ENCODE measurements around the gene SORCS1. TPM values are rescaled to one million over a fixed set of nuclear protein-coding genes. Genes with fewer than 3 reads are reported as not detected.

The SORCS1 gene
- total RNA-seq: 0.23 TPM
- long read RNA-seq, partial matches to known transcripts: 0 of 1 reads
- long read RNA-seq, other reads (novel, unspliced or antisense): 1 of 1 reads

DNA sequence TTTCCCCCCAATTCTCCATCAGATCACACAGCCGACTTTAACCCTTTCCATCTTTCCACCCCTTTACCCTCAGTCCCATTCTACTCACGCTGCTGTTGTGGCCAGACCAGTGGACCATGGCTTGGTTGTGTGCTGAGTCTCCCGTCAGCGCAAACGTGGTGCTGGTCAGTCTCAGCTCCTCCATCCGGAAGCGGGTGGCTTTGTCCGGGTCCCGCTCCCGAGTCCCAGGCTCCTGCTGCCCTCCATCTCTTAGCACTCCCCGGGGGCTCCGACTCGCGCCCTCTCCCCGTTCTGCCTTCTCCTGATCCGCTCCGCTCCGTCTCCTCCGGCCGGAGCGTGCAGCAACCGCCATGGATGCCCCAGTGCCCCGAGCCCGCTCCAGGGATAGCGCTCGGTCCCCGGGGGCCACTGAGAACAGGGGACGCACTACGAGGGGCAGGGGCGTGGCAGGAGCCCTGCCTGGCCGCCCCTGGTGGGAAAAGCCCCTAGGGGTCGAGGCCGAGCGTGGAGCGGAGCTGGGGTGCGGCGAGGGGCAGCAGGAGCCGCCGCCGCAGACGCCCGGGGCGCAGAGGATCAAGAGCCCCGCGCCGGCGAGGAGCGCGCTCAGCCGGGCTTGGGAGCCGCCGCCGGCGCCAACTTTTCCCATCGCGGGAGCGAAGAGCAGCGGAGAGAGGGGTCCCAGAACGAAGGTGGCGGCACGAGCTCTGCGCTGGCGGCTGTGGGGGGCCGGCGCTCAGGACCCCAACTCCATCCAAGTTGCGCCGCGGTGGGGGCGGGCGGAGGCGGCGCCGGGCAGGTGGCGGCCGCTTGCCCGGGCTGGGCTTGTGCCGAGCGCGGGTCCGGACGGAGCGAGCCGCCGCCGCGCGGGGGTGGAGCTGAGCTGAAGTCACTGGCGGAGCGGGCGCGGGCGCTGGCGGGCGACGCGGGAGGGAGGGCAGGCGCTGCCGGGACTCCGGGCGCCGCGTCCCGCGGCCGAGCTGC, at the start of gene SORCS1:
TSS of gene SORCS1 (minus strand) at position 826 of the 981 bp plus-strand sequence.
- Histone ChIP-seq H3K4me1 (no peaks in the 10 kb centered on the region), H3K36me3 (no peaks in the 10 kb centered on the region), H3K27ac (no peak within 1 kb of the TSS), H3K9me3 (no peaks in the 10 kb centered on the region), H3K27me3 (peaks cover 30% of the 10 kb centered on the region), H3K4me3 (no peak within 1 kb of the TSS)
- DNase-seq (peak; percentile 68), ATAC-seq (peak; percentile 78)
- intact Hi-C loops (cut with DNase I): no loop called here
- TF ChIP-seq, protein P1, sequence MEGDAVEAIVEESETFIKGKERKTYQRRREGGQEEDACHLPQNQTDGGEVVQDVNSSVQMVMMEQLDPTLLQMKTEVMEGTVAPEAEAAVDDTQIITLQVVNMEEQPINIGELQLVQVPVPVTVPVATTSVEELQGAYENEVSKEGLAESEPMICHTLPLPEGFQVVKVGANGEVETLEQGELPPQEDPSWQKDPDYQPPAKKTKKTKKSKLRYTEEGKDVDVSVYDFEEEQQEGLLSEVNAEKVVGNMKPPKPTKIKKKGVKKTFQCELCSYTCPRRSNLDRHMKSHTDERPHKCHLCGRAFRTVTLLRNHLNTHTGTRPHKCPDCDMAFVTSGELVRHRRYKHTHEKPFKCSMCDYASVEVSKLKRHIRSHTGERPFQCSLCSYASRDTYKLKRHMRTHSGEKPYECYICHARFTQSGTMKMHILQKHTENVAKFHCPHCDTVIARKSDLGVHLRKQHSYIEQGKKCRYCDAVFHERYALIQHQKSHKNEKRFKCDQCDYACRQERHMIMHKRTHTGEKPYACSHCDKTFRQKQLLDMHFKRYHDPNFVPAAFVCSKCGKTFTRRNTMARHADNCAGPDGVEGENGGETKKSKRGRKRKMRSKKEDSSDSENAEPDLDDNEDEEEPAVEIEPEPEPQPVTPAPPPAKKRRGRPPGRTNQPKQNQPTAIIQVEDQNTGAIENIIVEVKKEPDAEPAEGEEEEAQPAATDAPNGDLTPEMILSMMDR (IDR thresholded peaks at IDR 0.05): no peak

DNA sequence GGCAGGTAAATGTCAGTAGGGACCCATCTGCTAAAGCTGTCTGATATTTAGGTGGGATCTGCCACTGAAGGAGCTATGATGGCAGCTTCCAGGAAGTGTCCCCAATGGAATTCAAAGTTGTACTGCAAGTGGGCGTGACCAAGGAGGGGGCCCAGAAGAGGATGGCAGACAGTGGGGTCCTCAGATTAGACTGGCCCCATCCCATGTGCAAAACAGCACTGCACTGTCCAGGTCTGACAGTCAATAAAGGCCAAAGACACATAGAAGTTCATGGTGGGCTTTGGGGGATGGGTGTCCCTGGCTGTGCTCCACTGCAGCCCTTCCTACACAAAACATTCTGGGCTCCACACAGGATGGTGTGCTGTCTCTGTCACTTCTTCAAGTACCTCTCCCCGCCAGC, 49.8 kb upstream of the SORCS1 start:
- intact Hi-C loops (cut with DNase I): no loop called here
- H3K9me3 ChIP-seq: no peaks in the 10 kb centered on the region
- TF ChIP-seq, protein P1 (IDR thresholded peaks at IDR 0.05): no peak
- no peaks in the 10 kb centered on the region for H3K27me3 ChIP-seq
- H3K4me3 ChIP-seq: no peak overlapping the region
- no peak for DNase-seq
- no peak for ATAC-seq
- H3K36me3 ChIP-seq: no peaks in the 10 kb centered on the region
- H3K4me1 ChIP-seq: no peaks in the 10 kb centered on the region
- H3K27ac ChIP-seq: no peak overlapping the region

DNA sequence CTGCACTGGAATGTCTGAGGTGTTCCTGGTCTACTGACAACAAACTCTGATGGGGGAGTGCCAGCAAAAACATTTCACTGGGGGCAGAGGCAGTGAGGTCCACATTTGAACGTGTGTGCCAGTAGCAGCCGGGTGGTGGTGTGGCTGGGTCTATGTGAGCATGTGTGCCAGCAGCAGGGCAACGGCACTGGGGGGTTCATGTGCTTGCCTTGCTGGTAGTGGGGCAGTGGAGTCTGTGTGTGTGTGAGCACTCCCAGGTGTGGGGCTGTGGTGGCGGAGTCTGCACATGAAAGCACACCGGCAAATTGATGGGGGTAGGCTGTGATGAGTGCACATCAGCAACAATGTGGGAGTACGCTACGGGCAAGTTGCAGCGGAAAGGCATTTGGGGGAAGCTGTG, 49.4 kb upstream of the SORCS1 start:
- intact Hi-C loops (cut with DNase I): no loop called here

DNA sequence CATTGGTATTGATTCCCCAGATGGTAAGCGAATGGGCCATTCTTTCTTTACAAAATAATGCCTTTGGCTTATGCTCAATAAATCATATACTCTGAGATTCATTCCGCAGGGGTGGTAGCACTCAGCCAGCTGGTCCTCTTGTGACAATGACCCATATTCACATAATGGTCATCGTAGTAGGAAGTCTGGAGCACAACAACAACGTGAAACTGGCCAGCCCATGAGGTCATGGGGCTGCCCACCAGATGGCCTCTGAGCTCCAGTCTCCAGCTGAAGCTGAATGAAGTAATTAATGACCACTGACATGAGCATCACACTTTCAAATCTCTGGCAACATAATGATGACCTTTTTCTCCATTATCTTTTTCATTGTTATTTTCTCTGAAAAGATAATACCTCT, 42.3 kb upstream of the SORCS1 start:
- no peak for ATAC-seq
- intact Hi-C loops (cut with DNase I): no loop called here
- Histone ChIP-seq H3K4me3 (no peak overlapping the region), H3K4me1 (no peaks in the 10 kb centered on the region), H3K9me3 (no peaks in the 10 kb centered on the region), H3K36me3 (no peaks in the 10 kb centered on the region), H3K27ac (no peak overlapping the region), H3K27me3 (no peaks in the 10 kb centered on the region)
- no peak for DNase-seq
- TF ChIP-seq, protein P1 (IDR thresholded peaks at IDR 0.05): no peak

More for the DNA sequence above, 49.4 kb upstream of the SORCS1 start:
- H3K27me3 ChIP-seq: no peaks in the 10 kb centered on the region
- no peak overlapping the region for H3K4me3 ChIP-seq
- no peak for ATAC-seq
- H3K9me3 ChIP-seq: no peaks in the 10 kb centered on the region
- H3K27ac ChIP-seq: no peak overlapping the region
- no peak for DNase-seq
- TF ChIP-seq, protein P1 (IDR thresholded peaks at IDR 0.05): no peak
- H3K36me3 ChIP-seq: no peaks in the 10 kb centered on the region
- H3K4me1 ChIP-seq: no peaks in the 10 kb centered on the region

DNA sequence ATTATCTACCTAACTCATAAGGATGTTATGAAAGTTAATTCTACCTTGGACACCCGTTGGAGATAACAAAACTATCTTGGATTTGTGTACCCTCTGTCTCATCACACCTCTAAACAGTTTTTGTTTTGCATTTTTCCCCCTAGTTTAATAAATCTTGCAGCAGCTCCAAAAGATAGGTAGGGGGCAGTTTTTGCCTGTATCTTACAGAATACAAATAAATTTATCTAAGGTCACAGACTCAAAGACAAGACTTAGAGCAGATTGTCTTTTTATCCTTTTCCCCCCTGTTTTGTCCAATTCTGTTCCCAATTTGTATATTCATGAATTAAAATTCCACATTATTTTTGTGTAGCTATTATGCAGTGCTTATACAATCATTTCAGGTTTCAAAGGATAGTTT, 5.0 kb upstream of the SORCS1 start:
- intact Hi-C loops (cut with DNase I): no loop called here

More for the DNA sequence above, 5.0 kb upstream of the SORCS1 start:
- peaks cover 16% of the 10 kb centered on the region for H3K27me3 ChIP-seq
- no peaks in the 10 kb centered on the region for H3K36me3 ChIP-seq
- ATAC-seq: no peak
- TF ChIP-seq, protein P1 (IDR thresholded peaks at IDR 0.05): no peak
- H3K4me1 ChIP-seq: no peaks in the 10 kb centered on the region
- H3K4me3 ChIP-seq: no peak overlapping the region
- no peaks in the 10 kb centered on the region for H3K9me3 ChIP-seq
- H3K27ac ChIP-seq: no peak overlapping the region
- no peak for DNase-seq
